ENCODE results near the gene TSSK1B.

DNA sequence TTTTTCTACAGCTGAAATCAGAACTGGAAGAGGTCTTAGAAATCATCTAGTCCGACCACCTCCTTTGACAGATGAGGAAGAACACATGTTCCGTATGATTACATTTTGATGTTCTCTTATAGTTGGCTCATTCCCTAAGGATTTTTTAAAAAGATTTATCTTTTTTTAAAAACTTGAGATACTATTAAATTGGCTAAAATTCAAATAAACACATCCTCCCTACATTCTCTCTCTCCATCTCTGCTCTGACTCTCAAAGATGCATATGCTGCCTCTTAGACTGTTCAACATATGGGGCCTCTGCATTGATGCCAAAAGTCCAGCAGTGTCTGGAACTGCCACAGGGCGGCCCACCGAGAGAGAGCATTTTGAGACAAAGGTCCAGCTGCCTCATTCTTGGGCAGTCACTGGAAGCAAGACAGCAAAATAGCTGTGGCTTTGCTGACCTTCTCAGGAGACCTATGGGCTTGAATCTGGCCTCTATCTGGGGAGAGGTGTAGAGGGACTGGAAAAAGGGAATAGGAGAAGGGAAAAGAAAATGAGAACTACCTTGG is 12.8 kb upstream of the TSSK1B start:
- TF ChIP-seq, protein P1, sequence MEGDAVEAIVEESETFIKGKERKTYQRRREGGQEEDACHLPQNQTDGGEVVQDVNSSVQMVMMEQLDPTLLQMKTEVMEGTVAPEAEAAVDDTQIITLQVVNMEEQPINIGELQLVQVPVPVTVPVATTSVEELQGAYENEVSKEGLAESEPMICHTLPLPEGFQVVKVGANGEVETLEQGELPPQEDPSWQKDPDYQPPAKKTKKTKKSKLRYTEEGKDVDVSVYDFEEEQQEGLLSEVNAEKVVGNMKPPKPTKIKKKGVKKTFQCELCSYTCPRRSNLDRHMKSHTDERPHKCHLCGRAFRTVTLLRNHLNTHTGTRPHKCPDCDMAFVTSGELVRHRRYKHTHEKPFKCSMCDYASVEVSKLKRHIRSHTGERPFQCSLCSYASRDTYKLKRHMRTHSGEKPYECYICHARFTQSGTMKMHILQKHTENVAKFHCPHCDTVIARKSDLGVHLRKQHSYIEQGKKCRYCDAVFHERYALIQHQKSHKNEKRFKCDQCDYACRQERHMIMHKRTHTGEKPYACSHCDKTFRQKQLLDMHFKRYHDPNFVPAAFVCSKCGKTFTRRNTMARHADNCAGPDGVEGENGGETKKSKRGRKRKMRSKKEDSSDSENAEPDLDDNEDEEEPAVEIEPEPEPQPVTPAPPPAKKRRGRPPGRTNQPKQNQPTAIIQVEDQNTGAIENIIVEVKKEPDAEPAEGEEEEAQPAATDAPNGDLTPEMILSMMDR (IDR thresholded peaks at IDR 0.05): no peak
- TF ChIP-seq POLR2A (IDR thresholded peaks at IDR 0.05): no peak

Measured in Peyer's patch (tissue), 4 donors.